HG03025 (cell line): Measurements from ENCODE around the gene TXNDC8.
"Not testable (repeated sequence)": the region's sequence is repeated elsewhere in the genome, so short reads cannot be mapped to it uniquely, and the experiment has no call there.

Experiments used
- ATAC-seq: cut with Tn5 transposase; IDR thresholded peaks from one replicate; pipeline ENCODE4 v1.9.1; 2021; ENCODE audit warnings: mild to moderate bottlenecking, moderate library complexity; ENCODE audit not compliant: unreplicated experiment, low FRiP score

Gene TXNDC8

DNA sequence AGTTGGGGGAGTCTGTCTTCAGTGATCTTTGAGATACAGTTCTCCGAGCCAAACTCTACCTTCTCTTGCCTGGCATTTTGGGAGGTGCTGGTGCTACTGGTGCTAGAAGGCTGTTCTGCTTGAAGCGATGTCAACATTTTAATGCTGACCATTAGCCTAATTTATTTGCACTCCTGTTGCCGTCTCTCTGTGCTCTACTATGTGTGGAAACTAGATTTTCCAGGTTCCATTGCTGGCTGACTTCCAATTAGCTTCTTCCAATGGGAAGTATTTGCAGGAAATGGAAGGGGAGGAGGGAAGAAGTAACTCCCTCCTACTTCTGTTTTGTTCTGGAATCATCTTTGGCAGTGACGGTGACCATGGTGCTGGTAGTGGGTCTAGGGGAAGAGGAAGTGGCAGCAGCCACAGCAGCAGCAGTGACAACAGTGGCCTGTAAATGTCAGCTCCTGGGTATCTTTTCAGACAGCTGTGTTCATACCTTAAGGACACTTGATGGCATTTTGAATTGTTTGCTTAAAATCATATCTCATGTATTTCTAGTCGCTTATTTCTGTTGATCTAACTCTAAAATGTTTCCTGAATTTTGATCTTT is 7.9 kb downstream of the TXNDC8 start:
- no peak for ATAC-seq

GRCh38 chr9:110328763-110329162 is 8.9 kb downstream of the TXNDC8 start:
- ATAC-seq: no peak

GRCh38 chr9:110327716-110328115 is 9.9 kb downstream of the TXNDC8 start:
- ATAC-seq: no peak

DNA sequence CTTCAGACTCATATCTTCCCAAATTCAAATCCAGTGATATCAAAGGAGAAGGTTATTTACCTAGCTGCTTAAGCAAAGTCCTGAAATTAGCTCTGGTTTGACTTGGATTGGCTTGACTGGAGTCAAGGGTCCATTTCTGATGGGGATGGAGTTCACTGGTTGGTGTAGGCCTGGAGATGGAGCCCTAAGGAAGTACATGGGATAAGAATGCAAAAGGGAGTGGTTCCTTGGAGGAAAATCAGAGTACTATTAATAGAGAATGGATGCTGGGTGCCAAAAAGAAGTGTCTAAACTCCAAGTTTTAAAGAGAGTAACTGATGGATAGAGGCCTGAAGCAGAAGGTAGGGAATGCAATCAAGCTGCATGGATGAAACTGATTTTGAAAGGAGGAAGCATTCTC is 13.8 kb downstream of the TXNDC8 start:
- no peak for ATAC-seq

DNA sequence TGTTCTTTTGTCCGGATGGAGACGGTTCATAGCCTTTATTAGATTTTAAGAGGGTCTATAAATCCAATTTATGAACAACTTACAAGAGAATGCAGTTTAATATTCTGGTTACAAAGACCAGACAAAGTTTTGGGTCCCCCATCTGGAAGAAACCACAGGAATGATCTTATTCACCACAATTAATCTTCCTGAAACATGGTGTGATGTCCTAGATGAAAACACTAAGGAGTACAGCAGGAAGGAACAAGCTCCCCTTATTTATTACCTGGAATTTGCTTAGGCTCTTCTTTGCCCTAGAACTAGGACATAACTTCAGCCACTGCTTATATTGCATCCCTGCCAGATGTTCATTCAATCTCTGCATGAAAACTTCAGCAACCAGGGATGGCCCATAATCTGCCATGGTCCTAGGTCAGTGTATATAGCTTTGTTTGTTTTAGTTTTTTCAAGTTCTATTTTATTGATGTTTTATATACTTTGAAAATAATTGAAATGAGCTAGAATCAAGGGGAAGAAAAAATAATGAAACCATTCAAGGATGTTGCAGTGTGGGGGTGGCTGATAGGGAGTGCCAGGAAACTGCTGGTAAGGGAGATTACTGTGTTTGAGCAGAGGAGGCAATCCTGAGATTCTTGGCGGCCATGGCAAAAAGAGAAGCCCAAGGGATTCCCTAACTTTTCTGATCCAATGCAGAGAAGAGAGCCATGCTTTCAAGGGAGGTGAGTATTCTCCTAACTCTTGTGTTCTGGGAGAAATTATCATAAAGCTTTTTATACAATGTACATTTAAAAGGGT is 16.8 kb downstream of the TXNDC8 start:
- no peak for ATAC-seq

DNA sequence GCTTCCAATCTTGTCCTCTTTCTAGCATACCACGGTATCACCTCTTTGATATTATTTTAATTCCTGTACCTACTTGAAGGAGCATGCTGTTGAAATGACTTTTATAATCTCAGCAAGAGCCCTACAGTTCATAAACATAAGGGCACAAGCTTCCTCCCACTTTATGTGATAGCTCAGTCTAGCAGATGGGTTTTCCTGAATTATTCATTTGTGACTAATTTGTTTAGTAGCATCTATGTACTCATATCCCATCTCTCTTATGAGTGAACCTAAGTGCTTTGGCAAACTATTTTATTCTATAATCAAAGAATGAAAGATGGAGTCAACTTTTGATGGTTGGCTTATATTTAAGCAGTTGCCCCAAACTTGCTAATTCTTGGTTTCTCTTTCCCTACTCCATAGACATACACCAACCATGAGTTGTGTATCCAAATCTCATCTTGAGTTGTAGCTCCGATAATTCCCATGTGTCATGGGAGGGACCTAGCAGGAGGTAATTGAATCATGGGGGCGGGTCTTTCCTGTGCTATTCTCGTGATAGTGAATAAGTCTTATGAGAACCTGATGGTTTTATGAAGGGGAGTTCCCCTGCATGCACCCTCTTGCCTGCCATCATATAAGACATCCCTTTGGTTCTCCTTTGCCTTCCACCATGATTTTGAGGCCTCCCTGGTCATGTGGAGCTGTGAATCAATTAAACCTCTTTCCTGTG is 17.7 kb downstream of the TXNDC8 start:
- no peak for ATAC-seq

DNA sequence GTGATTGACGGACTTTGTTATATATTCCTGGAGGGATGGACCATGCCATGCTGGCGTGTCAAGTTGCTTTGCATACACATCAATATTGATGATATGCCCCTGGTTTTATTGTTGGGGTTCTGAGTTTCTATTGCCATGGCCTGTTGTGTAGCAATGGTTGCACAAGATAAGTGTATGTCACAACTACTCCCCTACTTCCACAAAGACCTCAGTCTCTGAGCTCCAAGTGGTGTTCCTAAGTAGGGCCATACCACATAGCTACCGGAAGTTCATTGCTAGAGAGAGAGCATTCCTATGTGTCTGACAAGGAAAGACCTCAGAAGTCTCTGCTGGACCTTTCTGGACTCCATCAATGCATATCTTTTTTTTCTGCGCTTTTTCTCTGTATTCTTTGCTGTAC is 19.8 kb downstream of the TXNDC8 start:
- ATAC-seq: no peak

GRCh38 chr9:110316261-110317075 is 21.2 kb downstream of the TXNDC8 start:
- peak; percentile 93 for ATAC-seq

- not testable (repeated sequence) for ATAC-seq
Measured at GRCh38 chr9:110311978-110312377, 25.7 kb downstream of the TXNDC8 start.

DNA sequence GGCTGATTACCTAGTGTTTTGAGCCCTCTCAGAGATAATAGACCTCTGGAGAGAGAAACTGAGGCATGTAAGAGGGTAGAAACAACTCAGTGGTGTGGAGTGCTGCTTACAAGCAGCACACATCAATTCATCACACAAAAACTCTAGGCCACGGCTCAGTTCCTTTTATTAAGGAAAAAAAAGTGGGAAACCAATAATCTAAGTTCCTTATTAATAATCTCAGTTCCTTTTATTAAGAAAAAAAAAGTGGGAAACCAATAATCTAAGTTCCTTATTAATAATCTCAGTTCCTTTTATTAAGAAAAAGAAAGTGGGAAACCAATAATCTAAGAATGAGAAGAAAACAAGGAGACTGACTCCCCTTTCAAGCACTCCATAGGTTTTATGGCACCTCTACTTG is 28.0 kb downstream of the TXNDC8 start:
- ATAC-seq: no peak

DNA sequence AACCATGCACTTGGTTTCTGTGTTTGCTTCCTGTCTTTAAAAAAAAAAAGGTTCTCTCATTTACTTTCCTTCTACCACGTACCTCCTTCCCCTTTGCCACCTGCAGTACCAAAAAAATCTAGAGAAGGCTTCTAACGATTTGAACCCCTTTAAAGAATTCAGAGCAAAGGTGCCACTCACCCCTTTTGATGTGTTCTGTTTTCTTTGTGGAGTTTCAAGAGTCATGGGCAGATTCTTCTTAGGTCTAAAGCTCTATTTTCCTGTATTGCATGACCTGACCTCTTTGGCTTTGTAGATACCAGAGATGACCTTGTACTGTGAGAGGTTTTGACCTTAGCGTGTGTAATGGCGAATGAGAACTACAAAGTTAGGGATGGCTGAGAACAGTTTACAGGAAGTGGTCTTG is 29.0 kb downstream of the TXNDC8 start:
- ATAC-seq: peak; percentile 77

DNA sequence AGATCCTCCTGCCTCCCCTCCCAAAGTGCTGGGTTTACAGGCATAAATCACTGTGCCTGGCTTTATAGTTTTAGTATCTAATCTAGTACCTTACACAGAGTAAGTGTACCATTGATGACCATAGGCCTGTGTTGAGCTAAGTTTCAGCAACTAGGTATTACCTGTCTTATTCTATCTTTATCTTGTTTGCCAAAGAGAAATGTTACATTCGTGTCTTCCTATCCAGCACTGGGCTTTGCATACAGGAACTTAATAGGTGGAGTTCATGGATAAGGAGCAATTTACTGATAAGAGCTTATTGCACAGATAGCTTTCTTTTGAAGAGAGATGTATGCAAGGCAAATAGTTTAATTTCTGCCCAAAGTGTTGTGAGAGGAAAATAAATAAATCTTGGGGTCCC is 30.5 kb downstream of the TXNDC8 start:
- no peak for ATAC-seq

DNA sequence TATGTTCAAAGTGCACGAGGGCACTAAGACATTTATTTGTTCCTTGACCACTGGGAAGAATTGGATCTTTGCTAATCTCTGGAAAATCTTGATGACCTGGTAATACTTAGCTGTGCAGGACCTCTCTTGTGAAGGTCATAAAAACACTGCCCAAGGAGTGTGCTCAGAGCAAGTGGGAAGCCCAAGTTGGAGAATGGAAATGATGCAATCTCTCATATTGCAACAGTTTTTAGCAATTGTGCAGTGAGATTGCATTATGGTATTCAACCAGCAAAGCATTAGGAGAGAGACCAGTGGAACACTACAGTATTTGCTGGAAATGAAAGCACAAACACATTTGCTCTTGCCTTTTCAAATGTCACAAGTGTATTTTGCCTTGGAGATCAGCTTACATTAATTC is 34.5 kb downstream of the TXNDC8 start:
- ATAC-seq: no peak

- ATAC-seq: no peak
Measured at GRCh38 chr9:110298043-110298605, 39.5 kb downstream of the TXNDC8 start.

DNA sequence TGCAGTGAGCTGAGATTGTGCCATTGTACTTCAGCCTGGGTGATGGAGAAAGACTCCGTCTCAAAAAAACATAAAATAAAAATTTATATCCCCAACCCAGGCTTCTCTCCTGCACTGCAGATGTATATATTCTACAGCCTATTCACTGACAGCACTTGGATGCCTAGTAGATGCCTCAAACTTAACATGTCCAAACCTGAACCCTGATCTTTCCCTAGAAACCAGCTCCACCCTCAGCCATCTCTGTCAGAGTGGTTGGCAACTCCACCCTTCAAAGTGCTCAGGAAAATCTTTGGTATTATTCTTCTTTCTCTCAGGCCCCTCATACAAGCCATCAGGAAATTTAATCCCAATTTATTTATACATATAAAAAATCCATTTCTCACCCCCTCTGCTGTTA is 44.4 kb downstream of the TXNDC8 start:
- ATAC-seq: no peak

GRCh38 chr9:110291921-110292557 is 45.6 kb downstream of the TXNDC8 start:
- ATAC-seq: no peak

DNA sequence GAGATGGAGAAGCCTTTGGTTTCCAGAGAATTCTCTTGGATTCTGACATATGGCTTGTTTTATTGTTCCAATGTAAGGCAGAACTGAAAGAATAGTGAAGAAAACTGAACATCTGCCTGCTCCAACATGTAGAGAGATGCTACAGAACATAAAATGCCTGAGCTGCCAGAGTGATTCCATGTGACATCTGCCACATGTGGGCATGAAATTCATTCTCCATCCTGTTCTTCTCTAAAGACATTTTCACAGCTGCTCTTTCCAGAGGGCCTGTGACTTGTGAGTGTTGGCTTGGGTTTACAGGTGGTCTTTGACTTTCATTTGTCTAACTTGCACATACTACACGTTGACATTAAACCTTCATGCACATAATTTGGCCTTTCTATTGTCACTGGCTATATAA is 47.7 kb downstream of the TXNDC8 start:
- ATAC-seq: no peak

DNA sequence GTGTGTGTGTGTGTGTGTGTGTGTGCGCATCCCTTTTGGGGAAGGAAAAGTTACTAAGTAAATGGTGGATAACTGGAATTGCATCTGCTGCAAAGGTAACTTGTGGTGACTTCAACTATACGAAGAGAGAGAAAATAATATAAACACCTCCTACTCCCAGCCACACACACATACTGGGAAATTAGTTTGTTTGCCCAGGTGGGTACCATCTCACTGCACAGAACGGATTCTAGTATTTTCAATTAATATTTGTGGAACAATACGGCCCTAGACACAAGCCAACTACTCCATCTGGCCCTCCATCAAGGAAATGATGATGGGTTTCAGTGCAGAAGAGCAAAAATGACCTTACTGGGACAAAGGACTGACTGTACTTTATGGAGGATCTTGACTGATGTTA is 49.2 kb downstream of the TXNDC8 start:
- ATAC-seq: no peak

GRCh38 chr9:110287289-110287680 is 50.4 kb downstream of the TXNDC8 start:
- ATAC-seq: no peak

- ATAC-seq: no peak
Measured at GRCh38 chr9:110284211-110284844, 53.3 kb downstream of the TXNDC8 start.
